Erythroblast (primary cell): ENCODE measurements around the gene FJX1.

Experiments used
- GATA1 ChIP-seq: IDR thresholded peaks from 2 replicates; pipeline ENCODE4 v1.6.1; 2011; ENCODE audit warnings: low read depth, mild to moderate bottlenecking, control low read depth, low read length, moderate library complexity
- POLR2A ChIP-seq: IDR thresholded peaks from 2 replicates; pipeline ENCODE4 v1.6.1; 2011; ENCODE audit warnings: mild to moderate bottlenecking, low read length

DNA sequence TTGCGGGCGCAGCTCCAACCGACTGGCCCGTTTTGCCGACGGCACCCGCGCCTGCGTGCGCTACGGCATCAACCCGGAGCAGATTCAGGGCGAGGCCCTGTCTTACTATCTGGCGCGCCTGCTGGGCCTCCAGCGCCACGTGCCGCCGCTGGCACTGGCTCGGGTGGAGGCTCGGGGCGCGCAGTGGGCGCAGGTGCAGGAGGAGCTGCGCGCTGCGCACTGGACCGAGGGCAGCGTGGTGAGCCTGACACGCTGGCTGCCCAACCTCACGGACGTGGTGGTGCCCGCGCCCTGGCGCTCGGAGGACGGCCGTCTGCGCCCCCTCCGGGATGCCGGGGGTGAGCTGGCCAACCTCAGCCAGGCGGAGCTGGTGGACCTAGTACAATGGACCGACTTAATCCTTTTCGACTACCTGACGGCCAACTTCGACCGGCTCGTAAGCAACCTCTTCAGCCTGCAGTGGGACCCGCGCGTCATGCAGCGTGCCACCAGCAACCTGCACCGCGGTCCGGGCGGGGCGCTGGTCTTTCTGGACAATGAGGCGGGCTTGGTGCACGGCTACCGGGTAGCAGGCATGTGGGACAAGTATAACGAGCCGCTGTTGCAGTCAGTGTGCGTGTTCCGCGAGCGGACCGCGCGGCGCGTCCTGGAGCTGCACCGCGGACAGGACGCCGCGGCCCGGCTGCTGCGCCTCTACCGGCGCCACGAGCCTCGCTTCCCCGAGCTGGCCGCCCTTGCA lies 1.0 kb downstream of the FJX1 start:
- TF ChIP-seq POLR2A (no peak), GATA1 (no peak)
